ENCODE results near the gene GBF1. TPM values are rescaled to one million over a fixed set of nuclear protein-coding genes. Genes with fewer than 3 reads are reported as not detected.

Gene GBF1
- polyA plus RNA-seq, 3 donors from 2014 or later: 3.5 to 23.2 (median 7.3) TPM

DNA sequence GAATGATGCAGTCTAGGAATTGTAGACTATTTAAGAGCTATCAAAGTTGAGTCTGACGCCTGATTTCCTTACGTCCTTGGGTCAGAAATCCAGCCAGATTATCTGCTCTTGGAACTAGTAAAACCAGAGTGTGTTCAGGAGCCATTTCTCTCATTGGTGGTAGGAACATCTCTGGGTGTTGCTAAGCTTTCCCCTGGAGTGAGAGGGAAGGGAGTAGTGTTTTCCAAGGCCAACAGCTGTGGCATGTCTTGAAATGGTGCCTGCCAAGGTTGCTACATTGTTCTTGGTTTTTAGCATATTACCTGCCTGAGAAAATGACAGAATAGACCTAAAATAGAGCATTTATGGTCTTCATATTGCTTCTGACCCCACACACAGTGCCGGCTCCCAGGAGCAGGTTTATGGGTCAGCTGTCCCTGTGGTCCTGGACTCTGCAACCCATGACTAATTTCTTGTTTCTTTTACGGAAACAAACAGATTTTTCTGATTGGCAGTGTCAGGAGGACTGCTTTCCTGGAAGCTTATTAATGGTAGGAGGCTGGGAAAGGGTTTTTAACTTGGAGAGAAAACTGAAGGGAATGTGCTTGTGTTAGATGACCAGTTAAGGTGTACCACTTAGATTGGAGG lies 17.5 kb downstream of the GBF1 start:
- Mint-ChIP-seq H3K27me3 (ENCODE audit: low read depth in 3 of 3) (peaks cover 0 to 2% (median 0%) of the 10 kb centered on the region in 3 donors), H3K36me3 (peaks cover 7 to 28% (median 16%) of the 10 kb centered on the region in 3 donors), H3K4me1 (peaks cover 29 to 77% of the 10 kb centered on the region in 2 donors), H3K27ac (no peak overlapping the region), H3K4me3 (no peak overlapping the region), H3K9me3 (no peaks in the 10 kb centered on the region)
- DNase-seq: no peak

DNA sequence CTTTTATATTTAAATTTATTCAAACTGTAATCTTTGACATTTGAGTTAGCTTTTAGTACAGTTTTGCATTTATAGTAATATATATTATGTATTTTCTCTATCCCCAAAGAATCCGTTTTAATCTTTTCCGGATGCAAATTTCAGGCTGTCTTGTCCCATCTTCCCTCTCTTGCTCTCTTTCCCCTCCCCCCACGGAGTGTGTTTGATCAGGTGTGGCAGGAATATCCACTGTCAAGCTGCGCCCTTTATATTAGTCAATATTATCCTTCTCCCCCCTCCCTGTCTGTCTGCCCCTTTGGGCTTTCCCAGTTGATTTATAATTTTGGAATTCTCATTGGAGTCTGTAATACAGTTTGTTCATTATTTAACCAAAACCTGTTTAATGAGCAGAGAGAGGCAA lies 19.0 kb downstream of the GBF1 start:
- H3K4me1 Mint-ChIP-seq: peaks cover 44 to 85% of the 10 kb centered on the region in 2 donors
- no peak overlapping the region for H3K4me3 Mint-ChIP-seq
- no peak overlapping the region for H3K27ac Mint-ChIP-seq
- H3K9me3 Mint-ChIP-seq: no peaks in the 10 kb centered on the region
- peaks cover 7 to 27% (median 16%) of the 10 kb centered on the region in 3 donors for H3K36me3 Mint-ChIP-seq
- H3K27me3 Mint-ChIP-seq (ENCODE audit: low read depth in 3 of 3): peaks cover 0 to 5% (median 0%) of the 10 kb centered on the region in 3 donors
- no peak for DNase-seq

DNA sequence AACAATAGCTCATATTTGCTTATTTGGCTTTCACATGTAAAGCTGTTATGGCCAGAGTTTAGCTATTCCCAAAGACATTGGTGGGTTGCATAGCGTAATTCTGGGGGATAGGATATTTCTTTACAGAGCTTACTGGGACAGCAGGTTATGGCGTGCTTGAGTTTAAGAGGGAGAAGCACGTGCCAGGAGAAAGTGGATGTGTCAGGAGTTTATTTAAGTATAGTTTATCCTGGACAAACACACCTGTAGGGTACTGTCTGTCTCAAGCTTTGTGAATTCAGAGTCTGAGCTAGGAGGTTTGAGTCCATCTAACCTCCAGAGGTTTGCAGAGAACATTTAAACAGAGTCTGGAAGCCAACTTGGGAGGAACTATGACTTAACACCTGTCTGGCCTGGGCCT lies 21.3 kb downstream of the GBF1 start:
- Mint-ChIP-seq H3K9me3 (no peaks in the 10 kb centered on the region), H3K27ac (peak overlapping the region in 2 of 6 donors; percentile 38 to 76), H3K36me3 (peaks cover 0 to 12% (median 4%) of the 10 kb centered on the region in 3 donors), H3K27me3 (ENCODE audit: low read depth in 3 of 3) (peaks cover 0 to 5% (median 0%) of the 10 kb centered on the region in 3 donors), H3K4me1 (peaks cover 46 to 75% of the 10 kb centered on the region in 2 donors), H3K4me3 (no peak overlapping the region)
- no peak for DNase-seq

GRCh38 chr10:102267748-102268147 lies 22.4 kb downstream of the GBF1 start:
- Mint-ChIP-seq H3K27ac (peak overlapping the region; percentile 19 to 76 (median 68)), H3K36me3 (peaks cover 0 to 7% (median 4%) of the 10 kb centered on the region in 3 donors), H3K27me3 (ENCODE audit: low read depth in 3 of 3) (peaks cover 0 to 5% (median 0%) of the 10 kb centered on the region in 3 donors), H3K9me3 (no peaks in the 10 kb centered on the region), H3K4me3 (no peak overlapping the region), H3K4me1 (peaks cover 53 to 79% of the 10 kb centered on the region in 2 donors)
- no peak for DNase-seq

- Mint-ChIP-seq H3K9me3 (no peaks in the 10 kb centered on the region), H3K36me3 (peaks cover 0 to 4% (median under 1%) of the 10 kb centered on the region in 3 donors), H3K4me3 (no peak overlapping the region), H3K27me3 (ENCODE audit: low read depth in 3 of 3) (peaks cover 0 to 5% (median 0%) of the 10 kb centered on the region in 3 donors), H3K27ac (peak overlapping the region; percentile 46 to 69 (median 54)), H3K4me1 (peaks cover 55 to 77% of the 10 kb centered on the region in 2 donors)
- no peak for DNase-seq
Observed at GRCh38 chr10:102268375-102268888, 23.1 kb downstream of the GBF1 start.

DNA sequence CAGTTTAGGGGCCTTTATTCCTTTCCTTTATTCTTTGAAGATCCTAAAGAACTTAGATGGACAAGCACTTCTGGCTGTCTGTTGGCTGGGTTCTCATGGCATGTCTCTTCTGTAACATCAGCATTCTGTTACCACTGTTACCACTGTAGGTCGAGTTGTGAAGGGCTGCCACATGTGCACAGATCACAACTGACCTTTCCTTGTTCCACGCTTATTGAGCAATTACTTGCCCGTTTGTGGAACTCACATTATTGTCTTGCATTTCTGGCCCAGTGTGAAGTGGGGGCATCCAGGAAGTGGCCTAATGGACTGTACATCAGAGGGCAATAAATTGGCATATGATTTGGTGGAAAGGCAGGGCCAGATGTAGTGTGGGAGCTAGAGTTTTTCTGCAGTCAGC lies 23.7 kb downstream of the GBF1 start:
- no peak overlapping the region for H3K4me3 Mint-ChIP-seq
- no peak for DNase-seq
- no peaks in the 10 kb centered on the region for H3K9me3 Mint-ChIP-seq
- H3K36me3 Mint-ChIP-seq: peaks cover 0 to 4% (median 0%) of the 10 kb centered on the region in 3 donors
- H3K27me3 Mint-ChIP-seq (ENCODE audit: low read depth in 3 of 3): peaks cover 0 to 5% (median 0%) of the 10 kb centered on the region in 3 donors
- H3K27ac Mint-ChIP-seq: peak overlapping the region; percentile 1 to 55 (median 46)
- peaks cover 54 to 77% of the 10 kb centered on the region in 2 donors for H3K4me1 Mint-ChIP-seq

- peaks cover 0 to 2% (median 0%) of the 10 kb centered on the region in 3 donors for H3K27me3 Mint-ChIP-seq (ENCODE audit: low read depth in 3 of 3)
- DNase-seq: no peak
- peak overlapping the region in 1 of 6 donors; percentile 24 for H3K27ac Mint-ChIP-seq
- peaks cover 0 to 4% (median 0%) of the 10 kb centered on the region in 3 donors for H3K36me3 Mint-ChIP-seq
- no peak overlapping the region for H3K4me3 Mint-ChIP-seq
- peaks cover 27 to 39% of the 10 kb centered on the region in 2 donors for H3K4me1 Mint-ChIP-seq
- no peaks in the 10 kb centered on the region for H3K9me3 Mint-ChIP-seq
Observed at GRCh38 chr10:102274062-102274461, 28.7 kb downstream of the GBF1 start.

DNA sequence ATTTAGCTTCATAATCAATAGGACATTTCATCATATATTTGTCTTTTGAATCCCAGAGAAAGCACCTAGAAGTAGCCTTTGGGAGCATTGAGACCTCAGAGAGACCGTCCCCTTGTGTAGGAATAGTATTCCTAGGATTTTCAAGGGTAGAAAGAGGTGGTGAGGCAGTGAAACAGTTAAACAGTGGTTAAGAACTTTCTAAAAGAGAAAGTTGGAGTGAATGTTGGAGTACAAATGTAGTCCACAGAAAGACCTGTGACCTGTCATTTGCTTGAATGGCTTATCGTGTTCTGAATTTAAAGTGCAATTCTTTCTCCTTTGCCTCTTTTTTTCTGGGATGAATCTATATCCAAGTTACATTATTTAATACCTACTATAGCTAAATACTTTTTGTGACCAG lies 30.0 kb downstream of the GBF1 start:
- no peak overlapping the region for H3K27ac Mint-ChIP-seq
- H3K4me3 Mint-ChIP-seq: no peak overlapping the region
- no peak for DNase-seq
- no peaks in the 10 kb centered on the region for H3K27me3 Mint-ChIP-seq (ENCODE audit: low read depth in 3 of 3)
- H3K9me3 Mint-ChIP-seq: no peaks in the 10 kb centered on the region
- peaks cover 33 to 45% of the 10 kb centered on the region in 2 donors for H3K4me1 Mint-ChIP-seq
- peaks cover 0 to 4% (median 0%) of the 10 kb centered on the region in 3 donors for H3K36me3 Mint-ChIP-seq

DNA sequence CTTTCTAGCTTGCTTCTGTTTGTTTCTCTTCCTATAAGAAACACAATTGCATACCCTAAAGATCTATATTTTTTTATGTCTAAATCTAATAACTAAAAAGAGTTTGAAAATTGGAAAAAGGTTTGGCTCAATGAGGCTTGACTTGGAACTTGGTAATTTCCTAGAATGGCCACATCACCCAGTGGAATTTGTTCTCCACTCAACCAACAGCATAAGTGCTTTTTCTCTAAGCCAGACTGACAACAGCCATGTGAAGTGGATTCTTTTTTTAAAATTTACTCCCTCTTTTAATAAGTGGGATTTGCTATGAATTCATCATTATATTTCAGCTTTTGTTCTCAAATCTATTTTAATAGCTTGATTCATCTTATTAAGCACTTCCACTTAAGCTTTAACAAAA lies 33.8 kb downstream of the GBF1 start:
- DNase-seq: no peak
- H3K4me3 Mint-ChIP-seq: no peak overlapping the region
- H3K9me3 Mint-ChIP-seq: no peaks in the 10 kb centered on the region
- H3K4me1 Mint-ChIP-seq: peaks cover 36 to 43% of the 10 kb centered on the region in 2 donors
- H3K36me3 Mint-ChIP-seq: peaks cover 0 to 4% (median 0%) of the 10 kb centered on the region in 3 donors
- H3K27ac Mint-ChIP-seq: no peak overlapping the region
- no peaks in the 10 kb centered on the region for H3K27me3 Mint-ChIP-seq (ENCODE audit: low read depth in 3 of 3)

DNA sequence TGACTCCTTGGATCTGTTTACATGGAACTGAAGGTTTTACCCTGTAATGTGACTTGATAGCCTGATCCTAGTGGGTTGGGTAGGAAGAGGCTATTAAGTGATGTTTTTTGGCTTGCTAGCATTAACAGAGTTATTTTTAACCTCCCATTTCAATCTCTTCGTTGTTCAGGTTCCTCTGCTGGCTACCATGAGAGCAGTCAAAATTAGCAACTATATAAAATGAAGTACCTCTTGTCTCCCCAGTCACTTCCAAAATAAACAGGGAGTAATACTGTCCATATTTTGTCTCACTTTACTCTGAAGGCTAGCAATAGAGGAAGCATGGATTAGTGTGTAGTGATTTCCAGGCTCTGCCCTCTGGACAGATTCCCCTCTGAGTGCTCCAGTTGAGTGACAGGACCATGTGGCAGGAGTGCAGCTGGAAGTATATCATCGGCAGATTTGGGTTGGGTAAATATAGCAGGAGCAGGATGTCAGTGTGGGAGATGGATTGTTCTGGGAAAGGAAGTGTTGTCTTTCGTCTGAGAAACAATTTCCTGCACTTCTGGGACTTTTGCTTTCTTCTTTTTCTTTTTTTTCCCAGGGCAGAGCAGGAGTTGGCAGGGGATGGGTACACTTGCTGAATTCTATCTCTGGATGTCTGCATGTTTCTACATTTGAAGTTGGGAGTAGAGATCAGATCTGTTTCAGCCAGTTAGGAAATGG lies 35.2 kb downstream of the GBF1 start:
- Mint-ChIP-seq H3K27ac (peak overlapping the region in 4 of 6 donors; percentile 24 to 78 (median 70)), H3K9me3 (no peaks in the 10 kb centered on the region), H3K4me3 (peak overlapping the region in 2 of 5 donors; percentile 2 to 7), H3K4me1 (peaks cover 42 to 53% of the 10 kb centered on the region in 2 donors), H3K36me3 (peaks cover 0 to 7% (median 0%) of the 10 kb centered on the region in 3 donors), H3K27me3 (ENCODE audit: low read depth in 3 of 3) (no peaks in the 10 kb centered on the region)
- DNase-seq: no peak

DNA sequence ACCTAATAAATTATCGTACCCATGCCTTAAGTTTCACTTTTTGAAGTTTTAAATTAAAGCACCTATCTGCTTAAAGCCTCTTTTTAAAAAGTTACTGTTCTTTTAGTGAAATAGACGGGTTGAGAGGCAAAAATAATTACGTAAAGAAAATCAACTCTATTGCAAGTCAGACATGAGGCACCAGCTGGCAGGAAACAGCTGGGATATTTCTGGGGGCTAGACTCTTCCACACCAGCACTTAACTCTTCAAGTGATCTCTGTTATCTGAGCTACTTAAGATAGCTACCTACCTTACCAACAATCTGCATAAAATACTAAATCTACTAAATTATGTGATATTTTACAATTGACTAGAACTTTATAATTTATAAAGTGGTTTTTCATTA lies 35.8 kb downstream of the GBF1 start:
- H3K4me1 Mint-ChIP-seq: peaks cover 41 to 59% of the 10 kb centered on the region in 2 donors
- H3K27me3 Mint-ChIP-seq (ENCODE audit: low read depth in 3 of 3): no peaks in the 10 kb centered on the region

DNA sequence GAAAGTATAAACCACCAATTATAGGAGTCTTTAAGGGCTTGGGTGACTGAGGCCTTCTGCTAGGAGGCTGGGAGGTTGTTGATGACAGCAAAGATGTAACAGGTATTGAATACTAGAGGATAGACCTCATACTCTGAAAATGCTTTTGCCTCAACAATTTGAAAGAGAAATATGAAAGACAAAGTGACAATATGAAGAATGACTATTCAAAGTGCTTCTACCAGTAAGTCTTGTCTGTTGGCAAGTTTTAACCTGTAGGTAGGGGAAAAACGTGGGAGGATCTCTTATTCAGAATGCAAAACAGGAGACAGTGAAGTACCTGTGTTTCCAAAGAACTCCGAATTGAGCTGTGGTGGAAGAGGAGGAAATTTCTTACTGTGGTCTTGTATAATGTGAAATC lies 38.2 kb downstream of the GBF1 start:
- Mint-ChIP-seq H3K4me1 (peaks cover 41 to 67% of the 10 kb centered on the region in 2 donors), H3K27ac (no peak overlapping the region), H3K27me3 (ENCODE audit: low read depth in 3 of 3) (no peaks in the 10 kb centered on the region), H3K36me3 (peaks cover 0 to 7% (median 3%) of the 10 kb centered on the region in 3 donors), H3K9me3 (no peaks in the 10 kb centered on the region), H3K4me3 (no peak overlapping the region)
- DNase-seq: no peak

More for the DNA sequence above, 35.8 kb downstream of the GBF1 start:
- Mint-ChIP-seq H3K27ac (peak overlapping the region in 2 of 6 donors; percentile 66 to 75), H3K9me3 (no peaks in the 10 kb centered on the region), H3K4me3 (no peak overlapping the region), H3K36me3 (peaks cover 0 to 7% (median 0%) of the 10 kb centered on the region in 3 donors)
- no peak for DNase-seq

DNA sequence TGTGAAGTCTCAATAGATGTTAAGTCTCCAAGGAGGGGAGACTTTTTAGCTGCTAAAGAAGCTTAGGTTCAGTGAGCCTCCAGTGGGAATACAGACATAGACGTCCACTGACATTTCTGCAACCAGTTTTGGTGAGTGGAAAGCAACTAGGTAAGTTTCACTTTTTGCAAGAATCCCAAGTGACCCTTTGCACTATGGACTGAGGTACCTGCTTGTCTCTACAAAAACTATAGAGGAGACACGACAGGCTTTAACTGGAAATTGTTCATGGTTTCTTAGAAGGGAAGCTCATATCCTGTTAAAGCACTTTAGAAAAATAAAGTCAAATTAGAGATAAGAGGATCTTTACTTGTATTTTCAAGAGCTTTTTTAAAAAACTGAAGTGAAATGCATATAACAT lies 38.6 kb downstream of the GBF1 start:
- no peaks in the 10 kb centered on the region for H3K9me3 Mint-ChIP-seq
- H3K4me3 Mint-ChIP-seq: no peak overlapping the region
- peaks cover 0 to 4% (median 3%) of the 10 kb centered on the region in 3 donors for H3K36me3 Mint-ChIP-seq
- H3K27me3 Mint-ChIP-seq (ENCODE audit: low read depth in 3 of 3): no peaks in the 10 kb centered on the region
- peaks cover 41 to 63% of the 10 kb centered on the region in 2 donors for H3K4me1 Mint-ChIP-seq
- no peak for DNase-seq
- H3K27ac Mint-ChIP-seq: no peak overlapping the region

GRCh38 chr10:102284531-102284930 lies 39.2 kb downstream of the GBF1 start:
- H3K4me3 Mint-ChIP-seq: no peak overlapping the region
- no peaks in the 10 kb centered on the region for H3K9me3 Mint-ChIP-seq

More at GRCh38 chr10:102284531-102284930, 39.2 kb downstream of the GBF1 start:
- Mint-ChIP-seq H3K27me3 (ENCODE audit: low read depth in 3 of 3) (no peaks in the 10 kb centered on the region), H3K4me1 (peaks cover 40 to 64% of the 10 kb centered on the region in 2 donors), H3K27ac (peak overlapping the region in 1 of 6 donors; percentile 5), H3K36me3 (peaks cover 0 to 3% (median 3%) of the 10 kb centered on the region in 3 donors)
- no peak for DNase-seq

Data from immature natural killer cell (primary cell).